AG04450 (cell line): ENCODE results near the gene FHIT. TPM values are rescaled to one million over a fixed set of nuclear protein-coding genes. Genes with fewer than 3 reads are reported as not detected.

Experiments used
- CTCF ChIA-PET: fragments of 300-600, 350-600 bp; formaldehyde crosslinking; extraction: SDS; loops from one replicate; lab custom pipeline; 2022; ENCODE audit warnings: antibody characterized with exemption, inconsistent platforms; lab: Charles Lee
- POLR2A ChIA-PET: fragments of 350-600 bp; formaldehyde crosslinking; extraction: SDS; loops from one replicate; lab custom pipeline; 2021; ENCODE audit warnings: antibody characterized with exemption, inconsistent platforms; lab: Yijun Ruan, JAX
- DNase-seq: peaks from one replicate; pipeline ENCODE4 v3.0.0-alpha.2; 2011; ENCODE audit warnings: low read depth, low spot score
- H3K27ac ChIP-seq: one replicate; pipeline ENCODE4 v1.5.1; 2012; ENCODE audit warnings: low read depth, low read length, control low read depth
- H3K27me3 ChIP-seq: one replicate; pipeline ENCODE4 v1.6.0; 2012; ENCODE audit warnings: low read length; ENCODE audit not compliant: control insufficient read depth, insufficient read depth
- H3K4me3 ChIP-seq: 2 replicates; pipeline ENCODE4 v1.5.1; 2011; ENCODE audit warnings: mild to moderate bottlenecking, low read depth, low read length, control low read depth
- H3K9me3 ChIP-seq: 2 replicates; pipeline ENCODE4 v1.5.1; 2012; ENCODE audit warnings: low read length; ENCODE audit not compliant: control insufficient read depth, insufficient read depth
- CTCF ChIP-seq: IDR thresholded peaks from 2 replicates; pipeline ENCODE4 v1.5.1; 2011; ENCODE audit warnings: low read depth, low read length, control low read depth, inconsistent platforms
- polyA plus RNA-seq: library from polyadenylated mRNA; depleted of rRNA; stranded (reverse); fragments of >200 nt; gene quantifications from 2 replicates; pipeline ENCODE4 v1.2.3, GENCODE V29; 2011

The FHIT gene
- polyA plus RNA-seq, 1 experiment = 0.17 TPM

- ChIA-PET CTCF (interaction anchor here (1.1 kb wide), 1 partner anchor 10 kb away, joined by 4 read pairs; no protein-coding TSS in a partner anchor), POLR2A (no interaction called here)
- no peak for DNase-seq
- TF ChIP-seq CTCF = no peak
- H3K27me3 ChIP-seq = peaks cover 3% of the 10 kb centered on the region
- no peak overlapping the region for H3K27ac ChIP-seq
- no peaks in the 10 kb centered on the region for H3K9me3 ChIP-seq
- no peak overlapping the region for H3K4me3 ChIP-seq
Observed at GRCh38 chr3:59867185-59868002, 1383.9 kb downstream of the FHIT start.

GRCh38 chr3:59866076-59866475 lies 1385.2 kb downstream of the FHIT start:
- POLR2A ChIA-PET = no interaction called here
- no peak for DNase-seq
- no peaks in the 10 kb centered on the region for H3K9me3 ChIP-seq
- H3K27ac ChIP-seq = no peak overlapping the region
- peaks cover 3% of the 10 kb centered on the region for H3K27me3 ChIP-seq
- TF ChIP-seq CTCF = no peak
- CTCF ChIA-PET = interaction anchor here (0.7 kb wide), 1 partner anchor 291 kb away, joined by 3 read pairs; no protein-coding TSS in a partner anchor
- H3K4me3 ChIP-seq = no peak overlapping the region

GRCh38 chr3:59865351-59865750 lies 1385.9 kb downstream of the FHIT start:
- CTCF ChIA-PET = no interaction called here
- H3K27me3 ChIP-seq = peaks cover 3% of the 10 kb centered on the region
- no peak overlapping the region for H3K27ac ChIP-seq
- POLR2A ChIA-PET = no interaction called here
- H3K9me3 ChIP-seq = no peaks in the 10 kb centered on the region
- no peak for TF ChIP-seq CTCF
- no peak for DNase-seq
- H3K4me3 ChIP-seq = no peak overlapping the region

- POLR2A ChIA-PET = no interaction called here
- H3K27ac ChIP-seq = no peak overlapping the region
- no peak for DNase-seq
- H3K4me3 ChIP-seq = no peak overlapping the region
- CTCF ChIA-PET = no interaction called here
- H3K9me3 ChIP-seq = no peaks in the 10 kb centered on the region
- H3K27me3 ChIP-seq = no peaks in the 10 kb centered on the region
- no peak for TF ChIP-seq CTCF
Observed at GRCh38 chr3:59862686-59863085, 1388.6 kb downstream of the FHIT start.
